Chondrocyte (in vitro differentiated cells): ENCODE data around the gene OSGIN1. TPM values are rescaled to one million over a fixed set of nuclear protein-coding genes. Genes with fewer than 3 reads are reported as not detected.

Source experiments
- DNase-seq: peaks from one replicate; pipeline ENCODE4 v3.0.0; 2021; ENCODE audit warnings: mixed read lengths, low spot score
- H3K27ac Mint-ChIP-seq: one replicate; pipeline ENCODE4 v1.8.0; 2021; ENCODE audit warnings: mild to moderate bottlenecking, moderate library complexity, mixed read lengths; ENCODE audit not compliant: unreplicated experiment
- H3K27me3 Mint-ChIP-seq: 2 replicates; pipeline ENCODE4 v1.8.0; 2021; ENCODE audit warnings: low read depth, mixed read lengths
- H3K36me3 Mint-ChIP-seq: 2 replicates; pipeline ENCODE4 v1.8.0; 2021; ENCODE audit warnings: low read depth, mixed read lengths
- H3K4me1 Mint-ChIP-seq: 2 replicates; pipeline ENCODE4 v1.8.0; 2021; ENCODE audit warnings: low read depth, mild to moderate bottlenecking, mixed read lengths
- H3K4me3 Mint-ChIP-seq: one replicate; pipeline ENCODE4 v1.8.0; 2021; ENCODE audit warnings: mild to moderate bottlenecking, moderate library complexity, mixed read lengths; ENCODE audit not compliant: unreplicated experiment
- H3K9me3 Mint-ChIP-seq: 2 replicates; pipeline ENCODE4 v1.8.0; 2021; ENCODE audit warnings: low read depth, mixed read lengths
- CTCF ChIP-seq: fragments of 200-600 bp; sonication (generic); IDR thresholded peaks from 2 replicates; pipeline ENCODE4 v1.5.0; 2021; ENCODE audit warnings: antibody characterized with exemption, mild to moderate bottlenecking, moderate library complexity
- total RNA-seq: library from RNA; stranded (reverse); gene quantifications from 3 replicates; pipeline ENCODE4 v1.2.1, GENCODE V29; 2021

The OSGIN1 gene
- total RNA-seq, 1 donor from 2014 or later = 2.5 TPM

GRCh38 chr16:83961591-83961990 is 8.6 kb downstream of the OSGIN1 start:
- H3K9me3 Mint-ChIP-seq = no peaks in the 10 kb centered on the region
- H3K4me1 Mint-ChIP-seq = no peaks in the 10 kb centered on the region
- H3K27ac Mint-ChIP-seq = no peak overlapping the region
- no peak overlapping the region for H3K4me3 Mint-ChIP-seq
- no peak for DNase-seq
- TF ChIP-seq CTCF = no peak
- no peaks in the 10 kb centered on the region for H3K27me3 Mint-ChIP-seq
- peaks cover 6% of the 10 kb centered on the region for H3K36me3 Mint-ChIP-seq

- Mint-ChIP-seq H3K9me3 (no peaks in the 10 kb centered on the region), H3K27me3 (no peaks in the 10 kb centered on the region), H3K4me3 (no peak overlapping the region), H3K4me1 (peaks cover 3% of the 10 kb centered on the region), H3K36me3 (peaks cover 6% of the 10 kb centered on the region), H3K27ac (no peak overlapping the region)
- peak; percentile 47 for DNase-seq
- TF ChIP-seq CTCF = no peak
These were observed 10.5 kb downstream of the OSGIN1 start for GRCh38 chr16:83963277-83964119.

- no peak overlapping the region for H3K4me3 Mint-ChIP-seq
- no peaks in the 10 kb centered on the region for H3K9me3 Mint-ChIP-seq
- H3K27ac Mint-ChIP-seq = no peak overlapping the region
- peaks cover 2% of the 10 kb centered on the region for H3K27me3 Mint-ChIP-seq
- DNase-seq = peak; percentile 92
- TF ChIP-seq CTCF = no peak
- H3K36me3 Mint-ChIP-seq = peaks cover 3% of the 10 kb centered on the region
- peaks cover 3% of the 10 kb centered on the region for H3K4me1 Mint-ChIP-seq
These were observed 11.8 kb downstream of the OSGIN1 start for GRCh38 chr16:83964684-83965443.

GRCh38 chr16:83965444-83966152 is 12.6 kb downstream of the OSGIN1 start:
- H3K4me3 Mint-ChIP-seq = no peak overlapping the region
- peaks cover 2% of the 10 kb centered on the region for H3K36me3 Mint-ChIP-seq
- peaks cover 2% of the 10 kb centered on the region for H3K27me3 Mint-ChIP-seq
- DNase-seq = peak; percentile 92
- no peak overlapping the region for H3K27ac Mint-ChIP-seq
- TF ChIP-seq CTCF = no peak
- H3K4me1 Mint-ChIP-seq = peaks cover 3% of the 10 kb centered on the region
- no peaks in the 10 kb centered on the region for H3K9me3 Mint-ChIP-seq

GRCh38 chr16:83966153-83966696 is 13.2 kb downstream of the OSGIN1 start:
- Mint-ChIP-seq H3K27me3 (peaks cover 2% of the 10 kb centered on the region), H3K36me3 (peaks cover under 1% of the 10 kb centered on the region), H3K27ac (no peak overlapping the region), H3K9me3 (no peaks in the 10 kb centered on the region), H3K4me1 (peaks cover 3% of the 10 kb centered on the region), H3K4me3 (no peak overlapping the region)
- TF ChIP-seq CTCF = no peak
- peak; percentile 75 for DNase-seq
